Activated CD4-positive, alpha-beta memory T cell treated with anti-CD3 and anti-CD28 coated beads for 36 hours (primary cell): Measurements from ENCODE around the gene SHC3. TPM values are rescaled to one million over a fixed set of nuclear protein-coding genes. Genes with fewer than 3 reads are reported as not detected.

Experiments used
- CTCF ChIA-PET: fragments of 350-600 bp; sonication (Branson Sonifier 250); formaldehyde crosslinking; loops from one replicate; lab custom pipeline; 2021; ENCODE audit warnings: antibody characterized with exemption, inconsistent platforms; lab: Charles Lee
- POLR2A ChIA-PET: fragments of 350-600 bp; sonication (Branson Sonifier 250); formaldehyde crosslinking; loops from one replicate; lab custom pipeline; 2021; ENCODE audit warnings: antibody characterized with exemption; lab: Charles Lee
- DNase-seq: peaks from one replicate; pipeline ENCODE4 v3.0.0-alpha.2; 2020
- H3K27ac Mint-ChIP-seq: one replicate; pipeline ENCODE4 v1.8.0; 2021; ENCODE audit warnings: mixed read lengths
- H3K27me3 Mint-ChIP-seq: one replicate; pipeline ENCODE4 v1.8.0; 2021; ENCODE audit warnings: mixed read lengths
- H3K36me3 Mint-ChIP-seq: one replicate; pipeline ENCODE4 v1.8.0; 2021; ENCODE audit warnings: mixed read lengths
- H3K4me1 Mint-ChIP-seq: one replicate; pipeline ENCODE4 v1.8.0; 2021; ENCODE audit warnings: low read depth, mixed read lengths
- H3K4me3 Mint-ChIP-seq: one replicate; pipeline ENCODE4 v1.8.0; 2021; ENCODE audit warnings: mild to moderate bottlenecking, mixed read lengths
- H3K9me3 Mint-ChIP-seq: one replicate; pipeline ENCODE4 v1.8.0; 2021; ENCODE audit warnings: mixed read lengths
- intact Hi-C: fragments of 100-400 bp; cut with micrococcal nuclease; formaldehyde crosslinking; loops from one replicate; pipeline ENCODE4 v1.15.1; 2023
- total RNA-seq, 2 experiments: library from RNA; stranded (reverse); gene quantifications; one replicate each; pipeline ENCODE4 v1.2.3, GENCODE V29; 2021

SHC3 gene
- total RNA-seq, 2 experiments from 2014 or later = not detected

DNA sequence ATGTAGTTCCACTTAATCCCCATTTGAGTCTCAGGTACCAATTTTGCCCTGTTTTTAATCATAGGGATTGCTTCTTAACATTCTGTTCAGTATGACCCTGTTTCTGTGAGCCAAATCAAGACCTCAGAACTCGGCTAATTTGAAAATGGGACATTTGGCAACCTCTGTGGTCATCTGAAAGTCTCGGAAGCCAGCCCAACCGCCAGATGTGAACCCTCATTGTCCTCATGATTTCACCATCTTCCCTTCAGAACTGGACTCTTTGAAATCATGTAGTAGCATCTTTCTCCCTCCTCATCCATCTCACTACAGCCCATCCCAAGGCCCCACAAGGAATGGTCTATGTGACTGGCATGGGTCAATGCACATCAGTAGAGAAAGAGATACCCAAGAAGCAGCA is 98.4 kb downstream of the SHC3 start:
- Mint-ChIP-seq H3K9me3 (no peaks in the 10 kb centered on the region), H3K36me3 (no peaks in the 10 kb centered on the region), H3K4me3 (no peak overlapping the region), H3K27me3 (peaks cover 21% of the 10 kb centered on the region), H3K27ac (no peak overlapping the region), H3K4me1 (no peaks in the 10 kb centered on the region)
- DNase-seq = no peak
- intact Hi-C loops = no loop called here
- POLR2A ChIA-PET = no interaction called here
- CTCF ChIA-PET = no interaction called here

DNA sequence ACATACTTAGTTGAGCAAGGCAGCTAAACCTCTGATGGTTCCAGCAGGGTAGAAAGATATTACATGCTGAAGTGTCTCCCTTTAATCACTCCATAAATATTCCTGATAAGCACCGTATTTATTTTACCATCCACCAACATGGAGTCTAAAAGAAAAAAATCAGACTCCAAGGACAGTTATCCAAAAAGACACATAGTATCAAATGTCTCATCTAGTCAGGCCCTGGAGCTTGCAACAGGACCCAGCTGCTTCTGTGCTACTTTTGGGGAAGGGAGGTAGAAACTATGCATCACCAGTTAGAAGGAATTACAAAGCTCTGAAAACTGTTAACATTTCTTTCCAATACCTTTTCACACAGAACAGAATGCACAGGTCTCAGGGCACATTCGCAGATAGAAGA is 99.2 kb downstream of the SHC3 start:
- Mint-ChIP-seq H3K4me1 (no peaks in the 10 kb centered on the region), H3K27ac (no peak overlapping the region), H3K9me3 (no peaks in the 10 kb centered on the region), H3K27me3 (peaks cover 18% of the 10 kb centered on the region), H3K4me3 (no peak overlapping the region), H3K36me3 (no peaks in the 10 kb centered on the region)
- intact Hi-C loops = no loop called here
- ChIA-PET CTCF (interaction anchor here (0.8 kb wide), 1 partner anchor 199 kb away, joined by 5 read pairs; no protein-coding TSS in a partner anchor), POLR2A (no interaction called here)
- no peak for DNase-seq

DNA sequence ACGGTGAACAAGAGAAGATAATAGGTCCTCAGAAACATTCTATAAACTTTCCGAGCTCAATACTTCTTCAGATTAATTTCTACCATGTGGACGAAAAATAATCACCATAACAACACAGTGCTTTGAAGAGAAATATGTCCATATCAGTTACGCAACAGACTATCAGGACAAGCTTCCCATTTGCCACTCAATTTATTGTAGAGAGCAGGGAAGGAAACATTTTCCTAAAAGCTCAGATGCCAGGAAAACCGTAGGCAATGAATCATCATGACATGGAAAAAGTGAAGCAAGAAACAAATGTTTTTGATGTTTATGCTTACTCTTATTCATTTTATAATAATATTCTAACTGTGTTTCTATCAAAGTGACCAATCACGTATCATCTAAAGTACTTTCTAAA is 99.8 kb downstream of the SHC3 start:
- CTCF ChIA-PET = interaction anchor here (0.8 kb wide), 1 partner anchor 200 kb away, joined by 5 read pairs; no protein-coding TSS in a partner anchor
- no peaks in the 10 kb centered on the region for H3K9me3 Mint-ChIP-seq
- no peak overlapping the region for H3K27ac Mint-ChIP-seq
- H3K4me3 Mint-ChIP-seq = no peak overlapping the region
- DNase-seq = no peak
- intact Hi-C loops = no loop called here
- no peaks in the 10 kb centered on the region for H3K4me1 Mint-ChIP-seq
- POLR2A ChIA-PET = no interaction called here
- H3K27me3 Mint-ChIP-seq = peaks cover 21% of the 10 kb centered on the region
- H3K36me3 Mint-ChIP-seq = no peaks in the 10 kb centered on the region

DNA sequence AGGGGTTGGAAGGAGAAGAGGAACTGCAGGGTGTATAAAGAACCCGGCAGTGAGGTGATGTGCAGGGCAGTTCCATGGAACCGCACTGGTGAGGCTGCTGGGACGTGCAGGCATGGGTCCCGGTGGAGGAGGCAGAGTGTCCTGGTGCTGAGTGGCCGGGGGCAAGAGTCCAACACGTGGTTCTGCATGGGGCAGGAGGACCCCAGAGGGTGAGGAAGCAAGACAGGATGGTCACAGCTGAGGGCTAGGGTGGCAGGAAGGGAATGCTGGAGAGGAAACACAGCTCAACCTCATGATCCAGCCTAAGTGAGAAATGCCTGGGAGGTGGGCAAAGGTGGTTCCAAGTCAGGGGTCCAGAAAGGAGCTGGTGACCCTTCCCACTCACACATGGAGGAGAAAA is 100.2 kb downstream of the SHC3 start:
- DNase-seq = no peak
- Mint-ChIP-seq H3K9me3 (no peaks in the 10 kb centered on the region), H3K4me1 (no peaks in the 10 kb centered on the region), H3K4me3 (no peak overlapping the region), H3K27ac (no peak overlapping the region), H3K27me3 (peaks cover 21% of the 10 kb centered on the region), H3K36me3 (no peaks in the 10 kb centered on the region)
- CTCF ChIA-PET = interaction anchor here (0.8 kb wide), 1 partner anchor 200 kb away, joined by 5 read pairs; no protein-coding TSS in a partner anchor
- POLR2A ChIA-PET = no interaction called here
- intact Hi-C loops = no loop called here

DNA sequence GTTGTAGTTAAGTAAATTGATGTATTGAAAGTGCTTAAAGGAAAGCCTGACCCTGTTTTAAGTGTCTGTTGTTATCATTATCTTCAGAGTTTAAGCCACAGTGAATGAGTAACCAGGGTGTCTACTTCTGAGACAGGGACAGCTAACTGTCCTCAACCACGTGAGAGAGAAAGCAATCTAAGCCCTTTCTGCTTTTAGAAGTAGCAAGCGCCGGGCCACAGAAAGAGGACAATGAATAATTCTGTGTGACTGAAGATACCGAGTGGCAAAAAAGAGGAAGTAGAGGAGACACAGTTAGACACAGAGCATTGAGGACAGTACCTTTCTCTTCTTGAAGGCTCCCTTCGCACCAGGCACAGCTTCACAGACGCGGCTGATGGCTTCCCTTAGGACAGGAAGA is 101.1 kb downstream of the SHC3 start:
- Mint-ChIP-seq H3K9me3 (no peaks in the 10 kb centered on the region), H3K36me3 (no peaks in the 10 kb centered on the region), H3K27ac (no peak overlapping the region), H3K27me3 (peaks cover 21% of the 10 kb centered on the region), H3K4me3 (no peak overlapping the region), H3K4me1 (no peaks in the 10 kb centered on the region)
- POLR2A ChIA-PET = no interaction called here
- CTCF ChIA-PET = no interaction called here
- DNase-seq = no peak
- intact Hi-C loops = no loop called here

DNA sequence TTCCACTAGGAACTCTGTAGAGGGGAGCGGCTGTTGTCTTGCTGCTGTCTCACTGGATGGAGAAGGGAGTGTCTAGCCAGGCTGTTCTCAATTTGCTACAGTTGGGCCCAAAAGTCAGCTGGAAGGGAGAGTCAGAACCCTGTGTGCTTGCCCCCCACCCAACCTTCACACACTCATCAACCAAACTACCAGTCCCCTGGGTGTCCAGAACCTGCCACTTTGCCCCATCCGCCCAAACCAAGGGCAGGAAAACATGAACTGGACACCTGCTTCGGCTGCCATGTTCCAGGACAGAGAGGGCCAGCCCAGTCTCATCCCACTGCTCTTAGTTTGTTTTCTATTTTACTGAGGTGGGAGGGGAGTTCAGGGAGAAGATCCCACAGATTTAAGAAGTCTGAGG is 105.2 kb downstream of the SHC3 start:
- H3K36me3 Mint-ChIP-seq = no peaks in the 10 kb centered on the region
- POLR2A ChIA-PET = no interaction called here
- H3K4me3 Mint-ChIP-seq = no peak overlapping the region
- DNase-seq = no peak
- CTCF ChIA-PET = no interaction called here
- H3K9me3 Mint-ChIP-seq = no peaks in the 10 kb centered on the region
- no peaks in the 10 kb centered on the region for H3K4me1 Mint-ChIP-seq
- peaks cover 16% of the 10 kb centered on the region for H3K27me3 Mint-ChIP-seq
- intact Hi-C loops = no loop called here
- no peak overlapping the region for H3K27ac Mint-ChIP-seq

DNA sequence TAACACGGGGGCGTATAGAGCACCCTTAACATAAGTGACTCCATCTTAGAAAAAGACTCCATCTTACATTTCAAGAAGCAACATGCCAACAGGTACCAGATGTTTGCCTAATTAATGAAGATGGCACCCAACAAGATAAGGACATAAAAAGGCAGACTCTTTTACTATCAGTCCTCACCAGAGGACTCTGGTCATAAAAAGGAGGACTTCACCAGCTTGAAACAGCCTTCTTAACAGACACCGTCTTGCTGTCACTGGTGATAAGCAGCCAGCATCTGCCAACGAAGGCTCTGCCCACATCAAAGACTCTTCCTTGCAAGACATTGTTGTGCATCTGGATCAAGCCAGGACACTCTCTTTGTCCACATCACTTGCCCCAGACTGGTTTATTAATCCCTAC is 107.0 kb downstream of the SHC3 start:
- Mint-ChIP-seq H3K4me3 (no peak overlapping the region), H3K4me1 (no peaks in the 10 kb centered on the region), H3K27ac (no peak overlapping the region), H3K36me3 (no peaks in the 10 kb centered on the region), H3K9me3 (no peaks in the 10 kb centered on the region), H3K27me3 (peaks cover 7% of the 10 kb centered on the region)
- ChIA-PET POLR2A (no interaction called here), CTCF (no interaction called here)
- intact Hi-C loops = no loop called here
- no peak for DNase-seq

DNA sequence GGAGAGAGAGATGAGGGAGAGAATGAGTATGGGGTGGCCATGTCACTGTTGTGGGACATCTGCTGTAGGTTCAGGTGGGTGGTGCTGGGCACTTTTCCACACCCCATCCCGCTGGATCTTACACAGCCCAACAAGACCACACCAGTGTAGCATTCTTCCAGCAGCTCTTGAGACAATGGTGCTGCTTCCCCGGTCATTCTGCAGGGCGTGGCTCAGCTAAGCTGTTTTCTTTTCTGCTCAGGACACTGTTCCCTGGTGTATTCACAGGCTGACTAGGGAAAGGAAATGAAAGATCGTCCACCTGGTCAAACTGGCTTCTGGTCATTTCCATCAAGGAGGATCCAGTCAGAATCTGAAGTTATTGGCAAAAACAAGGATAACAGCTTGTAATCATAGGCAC is 111.8 kb downstream of the SHC3 start:
- H3K27ac Mint-ChIP-seq = no peak overlapping the region
- no peak for DNase-seq
- no peaks in the 10 kb centered on the region for H3K27me3 Mint-ChIP-seq
- no peak overlapping the region for H3K4me3 Mint-ChIP-seq
- ChIA-PET POLR2A (no interaction called here), CTCF (no interaction called here)
- H3K36me3 Mint-ChIP-seq = no peaks in the 10 kb centered on the region
- no peaks in the 10 kb centered on the region for H3K4me1 Mint-ChIP-seq
- intact Hi-C loops = no loop called here
- no peaks in the 10 kb centered on the region for H3K9me3 Mint-ChIP-seq

DNA sequence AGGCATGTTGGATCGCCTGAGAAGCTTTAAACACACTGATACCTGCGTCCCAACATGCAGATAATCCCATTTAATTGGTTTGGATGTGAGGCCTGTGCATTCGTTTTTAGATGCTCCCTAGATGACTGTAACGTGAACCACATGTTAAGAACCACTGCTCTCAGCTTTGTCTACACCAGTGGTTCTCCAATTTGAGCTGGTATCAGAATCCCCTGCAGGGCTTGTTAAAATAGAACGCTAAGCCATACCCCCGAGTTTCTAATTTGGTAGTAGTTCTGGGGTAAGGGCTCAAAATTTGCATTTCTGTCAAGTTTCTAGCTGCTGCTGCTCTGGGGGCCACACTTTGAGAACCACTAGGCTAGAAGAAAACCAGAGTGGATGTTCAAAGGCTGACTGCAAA is 112.7 kb downstream of the SHC3 start:
- H3K27me3 Mint-ChIP-seq = no peaks in the 10 kb centered on the region
- CTCF ChIA-PET = no interaction called here
- no peak for DNase-seq
- no peak overlapping the region for H3K4me3 Mint-ChIP-seq
- no peaks in the 10 kb centered on the region for H3K36me3 Mint-ChIP-seq
- no peaks in the 10 kb centered on the region for H3K9me3 Mint-ChIP-seq
- POLR2A ChIA-PET = no interaction called here
- no peaks in the 10 kb centered on the region for H3K4me1 Mint-ChIP-seq
- no peak overlapping the region for H3K27ac Mint-ChIP-seq
- intact Hi-C loops = no loop called here

DNA sequence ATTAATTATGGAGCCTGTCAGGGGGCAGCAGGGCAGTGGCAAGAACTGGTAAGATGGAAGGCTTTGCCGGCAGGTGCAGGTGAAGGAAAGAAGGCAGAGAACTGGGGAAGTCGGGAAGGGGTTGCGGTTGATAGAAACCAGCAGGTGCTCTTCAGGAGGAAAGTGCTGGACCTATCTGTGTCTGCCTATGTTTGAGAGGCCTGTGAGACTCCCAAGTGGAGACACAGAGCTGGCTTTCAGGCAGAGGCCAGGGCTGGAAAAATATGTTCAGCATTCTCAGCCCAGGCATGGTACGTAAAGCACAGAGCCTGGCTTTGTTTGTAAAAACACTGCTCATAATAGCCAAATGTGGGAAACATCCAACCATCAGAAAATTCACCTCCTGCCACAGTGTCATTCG is 117.8 kb downstream of the SHC3 start:
- ChIA-PET POLR2A (no interaction called here), CTCF (no interaction called here)
- Mint-ChIP-seq H3K4me3 (no peak overlapping the region), H3K27ac (no peak overlapping the region), H3K27me3 (peaks cover 4% of the 10 kb centered on the region), H3K4me1 (no peaks in the 10 kb centered on the region), H3K9me3 (no peaks in the 10 kb centered on the region), H3K36me3 (no peaks in the 10 kb centered on the region)
- intact Hi-C loops = no loop called here
- DNase-seq = no peak

DNA sequence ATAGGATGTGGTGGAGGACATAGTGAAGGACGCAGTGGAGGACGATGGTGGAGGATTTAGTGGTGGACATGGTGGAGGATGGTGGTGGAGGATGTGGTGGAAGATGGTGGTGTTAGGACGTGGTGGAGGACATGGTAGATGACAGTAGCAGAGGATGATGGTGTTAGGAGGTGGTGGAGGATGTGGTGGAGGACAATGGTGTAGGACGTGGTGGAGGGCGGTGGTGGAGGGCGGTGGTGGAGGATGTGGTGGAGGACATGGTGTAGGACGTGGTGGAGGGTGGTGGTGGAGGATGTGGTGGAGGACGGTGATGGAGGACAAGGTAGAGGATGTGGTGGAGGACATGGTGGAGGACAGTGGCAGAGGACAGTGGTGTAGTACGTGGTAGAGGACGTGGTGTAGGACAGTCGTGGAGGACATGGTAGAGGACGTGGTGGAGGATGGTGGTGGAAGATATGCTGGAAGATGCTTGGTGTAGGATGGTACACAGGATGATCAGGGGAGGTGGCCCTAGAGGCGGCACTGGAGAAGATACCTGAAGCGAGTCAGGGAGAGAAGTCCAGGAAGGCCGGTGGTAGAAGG is 118.6 kb downstream of the SHC3 start:
- Mint-ChIP-seq H3K36me3 (no peaks in the 10 kb centered on the region), H3K4me1 (no peaks in the 10 kb centered on the region), H3K9me3 (no peaks in the 10 kb centered on the region), H3K4me3 (no peak overlapping the region), H3K27me3 (peaks cover 4% of the 10 kb centered on the region), H3K27ac (no peak overlapping the region)
- ChIA-PET POLR2A (no interaction called here), CTCF (no interaction called here)
- intact Hi-C loops = no loop called here
- DNase-seq = no peak

DNA sequence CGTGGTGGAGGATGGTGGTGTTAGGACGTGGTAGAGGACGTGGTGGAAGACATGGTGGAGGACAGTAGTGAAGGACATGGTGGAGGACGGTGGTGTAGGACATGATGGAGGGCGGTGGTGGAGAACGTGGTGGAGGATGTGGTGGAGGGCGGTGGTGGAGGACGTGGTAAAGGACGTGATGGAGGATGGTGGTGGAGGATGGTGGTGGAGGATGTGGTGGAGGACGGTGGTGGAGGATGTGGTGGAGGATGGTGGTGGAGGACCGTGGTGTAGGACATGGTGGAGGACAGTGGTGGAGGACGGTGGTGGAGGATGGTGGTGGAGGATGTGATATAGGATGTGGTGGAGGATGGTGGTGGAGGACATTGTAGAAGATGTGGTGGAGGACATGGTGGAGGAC is 119.7 kb downstream of the SHC3 start:
- H3K27me3 Mint-ChIP-seq = peaks cover 4% of the 10 kb centered on the region

DNA sequence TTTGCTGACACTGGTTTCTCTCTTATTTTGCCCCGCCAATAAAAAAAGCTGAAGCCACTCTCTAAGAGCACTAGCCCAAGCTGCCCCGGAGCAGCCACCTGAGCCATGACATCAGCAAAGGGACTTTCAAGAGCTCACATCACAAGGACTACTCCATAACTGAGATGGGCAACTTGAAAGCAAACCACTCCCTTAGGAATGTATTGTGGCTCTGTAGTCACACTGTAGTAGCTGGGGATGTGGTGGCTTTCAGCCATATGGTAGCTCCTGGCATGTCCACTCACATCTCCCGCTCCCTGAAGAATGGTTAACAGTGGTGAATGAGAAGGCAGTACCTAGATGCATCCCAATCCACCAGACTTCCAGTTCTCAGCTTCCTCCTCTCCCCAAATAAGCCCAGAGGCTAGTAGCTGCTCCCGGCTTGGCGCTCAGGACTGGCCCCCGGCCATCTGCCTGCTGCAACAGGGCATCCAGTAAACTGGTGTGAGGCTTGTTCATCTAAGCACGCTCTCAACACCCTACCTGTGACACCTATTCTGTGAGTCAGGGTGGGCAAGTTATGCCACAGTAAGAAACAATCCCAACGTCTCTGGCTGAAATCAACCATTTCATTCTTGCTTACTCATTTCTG is 123.6 kb downstream of the SHC3 start:
- no peaks in the 10 kb centered on the region for H3K36me3 Mint-ChIP-seq
- intact Hi-C loops = no loop called here
- no peak overlapping the region for H3K27ac Mint-ChIP-seq
- H3K4me3 Mint-ChIP-seq = no peak overlapping the region
- no peak for DNase-seq
- no peaks in the 10 kb centered on the region for H3K4me1 Mint-ChIP-seq
- peaks cover 4% of the 10 kb centered on the region for H3K27me3 Mint-ChIP-seq
- H3K9me3 Mint-ChIP-seq = no peaks in the 10 kb centered on the region
- ChIA-PET POLR2A (no interaction called here), CTCF (no interaction called here)

More for the DNA sequence above, 119.7 kb downstream of the SHC3 start:
- CTCF ChIA-PET = no interaction called here
- Mint-ChIP-seq H3K36me3 (no peaks in the 10 kb centered on the region), H3K27ac (no peak overlapping the region), H3K9me3 (no peaks in the 10 kb centered on the region), H3K4me1 (no peaks in the 10 kb centered on the region), H3K4me3 (no peak overlapping the region)
- POLR2A ChIA-PET = no interaction called here
- no peak for DNase-seq
- intact Hi-C loops = no loop called here
